ENCODE data around the gene ST6GALNAC4.

Gene ST6GALNAC4

GRCh38 chr9:127919253-127919815 is 2.5 kb upstream of the ST6GALNAC4 start (continued):
- TF ChIP-seq, protein P1, sequence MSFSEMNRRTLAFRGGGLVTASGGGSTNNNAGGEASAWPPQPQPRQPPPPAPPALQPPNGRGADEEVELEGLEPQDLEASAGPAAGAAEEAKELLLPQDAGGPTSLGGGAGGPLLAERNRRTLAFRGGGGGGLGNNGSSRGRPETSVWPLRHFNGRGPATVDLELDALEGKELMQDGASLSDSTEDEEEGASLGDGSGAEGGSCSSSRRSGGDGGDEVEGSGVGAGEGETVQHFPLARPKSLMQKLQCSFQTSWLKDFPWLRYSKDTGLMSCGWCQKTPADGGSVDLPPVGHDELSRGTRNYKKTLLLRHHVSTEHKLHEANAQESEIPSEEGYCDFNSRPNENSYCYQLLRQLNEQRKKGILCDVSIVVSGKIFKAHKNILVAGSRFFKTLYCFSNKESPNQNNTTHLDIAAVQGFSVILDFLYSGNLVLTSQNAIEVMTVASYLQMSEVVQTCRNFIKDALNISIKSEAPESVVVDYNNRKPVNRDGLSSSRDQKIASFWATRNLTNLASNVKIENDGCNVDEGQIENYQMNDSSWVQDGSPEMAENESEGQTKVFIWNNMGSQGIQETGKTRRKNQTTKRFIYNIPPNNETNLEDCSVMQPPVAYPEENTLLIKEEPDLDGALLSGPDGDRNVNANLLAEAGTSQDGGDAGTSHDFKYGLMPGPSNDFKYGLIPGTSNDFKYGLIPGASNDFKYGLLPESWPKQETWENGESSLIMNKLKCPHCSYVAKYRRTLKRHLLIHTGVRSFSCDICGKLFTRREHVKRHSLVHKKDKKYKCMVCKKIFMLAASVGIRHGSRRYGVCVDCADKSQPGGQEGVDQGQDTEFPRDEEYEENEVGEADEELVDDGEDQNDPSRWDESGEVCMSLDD (tag by site-specific recombination; IDR thresholded peaks at IDR 0.05): no peak
- TF ChIP-seq ZIC2 (tag by site-specific recombination; IDR thresholded peaks at IDR 0.05) (0 out of 2 replicates have a peak, but pooled peaks have one; percentile 13), ZNF830 (tag by site-specific recombination; IDR thresholded peaks at IDR 0.05; ENCODE audit: low read depth) (no peak), ZNF521 (tag by site-specific recombination; IDR thresholded peaks at IDR 0.05) (no peak), ZSCAN23 (tag by site-specific recombination; IDR thresholded peaks at IDR 0.05) (no peak), ZNF747 (tag by site-specific recombination; IDR thresholded peaks at IDR 0.05) (no peak), ZNF555 (tag by site-specific recombination; conservative IDR thresholded peaks at IDR 0.05) (no peak), ZNF335 (tag by site-specific recombination; conservative IDR thresholded peaks at IDR 0.05) (peak; percentile 25; the same call in 1 of the 2 replicates), ZNF350 (tag by site-specific recombination; IDR thresholded peaks at IDR 0.05) (no peak), ZNF202 (tag by site-specific recombination; IDR thresholded peaks at IDR 0.05; ENCODE audit: borderline replicate concordance) (no peak), ZNF518A (tag by site-specific recombination; conservative IDR thresholded peaks at IDR 0.05; ENCODE audit: low read depth) (no peak), GFI1B (tag by site-specific recombination; IDR thresholded peaks at IDR 0.05) (no peak), ZNF366 (tag by site-specific recombination; conservative IDR thresholded peaks at IDR 0.05) (peak; percentile 52; the same call in 1 of the 2 replicates), FEZF1 (tag by site-specific recombination; IDR thresholded peaks at IDR 0.05) (no peak), ZFP37 (tag by site-specific recombination; IDR thresholded peaks at IDR 0.05) (no peak), KLF9 (tag by site-specific recombination; IDR thresholded peaks at IDR 0.05; ENCODE audit: low read depth) (0 out of 2 replicates have a peak, but pooled peaks have one; percentile 21), MZF1 (tag by site-specific recombination; IDR thresholded peaks at IDR 0.05; ENCODE audit: borderline replicate concordance) (no peak), ZNF624 (tag by site-specific recombination; IDR thresholded peaks at IDR 0.05) (no peak), GLI4 (tag by site-specific recombination; IDR thresholded peaks at IDR 0.05) (no peak), MYNN (tag by site-specific recombination; IDR thresholded peaks at IDR 0.05; ENCODE audit: borderline replicate concordance) (no peak), ZNF140 (tag by site-specific recombination; IDR thresholded peaks at IDR 0.05) (no peak), ZNF600 (tag by site-specific recombination; IDR thresholded peaks at IDR 0.05) (peak; percentile 94), ZNF596 (tag by site-specific recombination; IDR thresholded peaks at IDR 0.05) (no peak), OSR2 (tag by site-specific recombination; IDR thresholded peaks at IDR 0.05) (no peak)
- TF ChIP-seq, protein P2, sequence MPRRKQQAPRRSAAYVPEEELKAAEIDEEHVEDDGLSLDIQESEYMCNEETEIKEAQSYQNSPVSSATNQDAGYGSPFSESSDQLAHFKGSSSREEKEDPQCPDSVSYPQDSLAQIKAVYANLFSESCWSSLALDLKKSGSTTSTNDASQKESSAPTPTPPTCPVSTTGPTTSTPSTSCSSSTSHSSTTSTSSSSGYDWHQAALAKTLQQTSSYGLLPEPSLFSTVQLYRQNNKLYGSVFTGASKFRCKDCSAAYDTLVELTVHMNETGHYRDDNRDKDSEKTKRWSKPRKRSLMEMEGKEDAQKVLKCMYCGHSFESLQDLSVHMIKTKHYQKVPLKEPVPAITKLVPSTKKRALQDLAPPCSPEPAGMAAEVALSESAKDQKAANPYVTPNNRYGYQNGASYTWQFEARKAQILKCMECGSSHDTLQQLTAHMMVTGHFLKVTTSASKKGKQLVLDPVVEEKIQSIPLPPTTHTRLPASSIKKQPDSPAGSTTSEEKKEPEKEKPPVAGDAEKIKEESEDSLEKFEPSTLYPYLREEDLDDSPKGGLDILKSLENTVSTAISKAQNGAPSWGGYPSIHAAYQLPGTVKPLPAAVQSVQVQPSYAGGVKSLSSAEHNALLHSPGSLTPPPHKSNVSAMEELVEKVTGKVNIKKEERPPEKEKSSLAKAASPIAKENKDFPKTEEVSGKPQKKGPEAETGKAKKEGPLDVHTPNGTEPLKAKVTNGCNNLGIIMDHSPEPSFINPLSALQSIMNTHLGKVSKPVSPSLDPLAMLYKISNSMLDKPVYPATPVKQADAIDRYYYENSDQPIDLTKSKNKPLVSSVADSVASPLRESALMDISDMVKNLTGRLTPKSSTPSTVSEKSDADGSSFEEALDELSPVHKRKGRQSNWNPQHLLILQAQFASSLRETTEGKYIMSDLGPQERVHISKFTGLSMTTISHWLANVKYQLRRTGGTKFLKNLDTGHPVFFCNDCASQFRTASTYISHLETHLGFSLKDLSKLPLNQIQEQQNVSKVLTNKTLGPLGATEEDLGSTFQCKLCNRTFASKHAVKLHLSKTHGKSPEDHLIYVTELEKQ (tag by site-specific recombination; IDR thresholded peaks at IDR 0.05; ENCODE audit: borderline replicate concordance): no peak
- TF ChIP-seq, protein P3, sequence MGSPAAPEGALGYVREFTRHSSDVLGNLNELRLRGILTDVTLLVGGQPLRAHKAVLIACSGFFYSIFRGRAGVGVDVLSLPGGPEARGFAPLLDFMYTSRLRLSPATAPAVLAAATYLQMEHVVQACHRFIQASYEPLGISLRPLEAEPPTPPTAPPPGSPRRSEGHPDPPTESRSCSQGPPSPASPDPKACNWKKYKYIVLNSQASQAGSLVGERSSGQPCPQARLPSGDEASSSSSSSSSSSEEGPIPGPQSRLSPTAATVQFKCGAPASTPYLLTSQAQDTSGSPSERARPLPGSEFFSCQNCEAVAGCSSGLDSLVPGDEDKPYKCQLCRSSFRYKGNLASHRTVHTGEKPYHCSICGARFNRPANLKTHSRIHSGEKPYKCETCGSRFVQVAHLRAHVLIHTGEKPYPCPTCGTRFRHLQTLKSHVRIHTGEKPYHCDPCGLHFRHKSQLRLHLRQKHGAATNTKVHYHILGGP (tag by site-specific recombination; IDR thresholded peaks at IDR 0.05): no peak
- TF ChIP-seq, protein P4, sequence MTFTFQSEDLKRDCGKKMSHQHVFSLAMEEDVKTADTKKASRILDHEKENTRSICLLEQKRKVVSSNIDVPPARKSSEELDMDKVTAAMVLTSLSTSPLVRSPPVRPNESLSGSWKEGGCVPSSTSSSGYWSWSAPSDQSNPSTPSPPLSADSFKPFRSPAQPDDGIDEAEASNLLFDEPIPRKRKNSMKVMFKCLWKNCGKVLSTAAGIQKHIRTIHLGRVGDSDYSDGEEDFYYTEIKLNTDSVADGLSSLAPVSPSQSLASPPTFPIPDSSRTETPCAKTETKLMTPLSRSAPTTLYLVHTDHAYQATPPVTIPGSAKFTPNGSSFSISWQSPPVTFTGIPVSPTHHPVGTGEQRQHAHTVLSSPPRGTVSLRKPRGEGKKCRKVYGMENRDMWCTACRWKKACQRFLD (tag by site-specific recombination; IDR thresholded peaks at IDR 0.05): no peak
